22Rv1 (cell line): ENCODE results near the gene MYL12A.

Source experiments
- ZFX ChIP-seq: fragments of 450-650 bp; IDR thresholded peaks from 2 replicates; pipeline ENCODE4 v1.6.1; 2017; ENCODE audit warnings: antibody characterized with exemption, borderline replicate concordance
- TF ChIP-seq, protein P1 (sequence below): fragments of 450-650 bp; IDR thresholded peaks from 2 replicates; pipeline ENCODE4 v1.5.1; 2017; ENCODE audit warnings: mild to moderate bottlenecking

DNA sequence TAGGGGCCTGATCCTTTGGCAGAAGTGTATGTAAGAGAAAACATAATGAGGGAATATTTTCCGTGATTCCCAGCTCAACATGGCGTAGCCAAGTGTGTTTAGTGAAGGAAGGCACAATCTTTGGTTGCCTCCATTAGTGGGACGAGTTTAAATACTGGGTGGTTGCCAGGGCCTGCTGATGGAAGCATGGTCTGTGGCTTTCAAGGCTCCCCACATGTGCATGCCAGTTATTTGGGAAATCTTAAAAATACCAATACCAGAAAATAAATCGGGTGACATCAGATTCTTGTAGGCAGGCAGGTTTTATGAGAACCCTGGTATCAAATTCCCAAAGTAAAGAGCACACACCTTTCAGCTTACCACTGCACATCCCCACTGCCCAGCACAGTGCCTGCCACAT is 7.1 kb downstream of the MYL12A start:
- TF ChIP-seq ZFX: no peak
- TF ChIP-seq, protein P1, sequence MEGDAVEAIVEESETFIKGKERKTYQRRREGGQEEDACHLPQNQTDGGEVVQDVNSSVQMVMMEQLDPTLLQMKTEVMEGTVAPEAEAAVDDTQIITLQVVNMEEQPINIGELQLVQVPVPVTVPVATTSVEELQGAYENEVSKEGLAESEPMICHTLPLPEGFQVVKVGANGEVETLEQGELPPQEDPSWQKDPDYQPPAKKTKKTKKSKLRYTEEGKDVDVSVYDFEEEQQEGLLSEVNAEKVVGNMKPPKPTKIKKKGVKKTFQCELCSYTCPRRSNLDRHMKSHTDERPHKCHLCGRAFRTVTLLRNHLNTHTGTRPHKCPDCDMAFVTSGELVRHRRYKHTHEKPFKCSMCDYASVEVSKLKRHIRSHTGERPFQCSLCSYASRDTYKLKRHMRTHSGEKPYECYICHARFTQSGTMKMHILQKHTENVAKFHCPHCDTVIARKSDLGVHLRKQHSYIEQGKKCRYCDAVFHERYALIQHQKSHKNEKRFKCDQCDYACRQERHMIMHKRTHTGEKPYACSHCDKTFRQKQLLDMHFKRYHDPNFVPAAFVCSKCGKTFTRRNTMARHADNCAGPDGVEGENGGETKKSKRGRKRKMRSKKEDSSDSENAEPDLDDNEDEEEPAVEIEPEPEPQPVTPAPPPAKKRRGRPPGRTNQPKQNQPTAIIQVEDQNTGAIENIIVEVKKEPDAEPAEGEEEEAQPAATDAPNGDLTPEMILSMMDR: no peak
